Neural crest cell (in vitro differentiated cells): ENCODE measurements around the gene DLG1. TPM values are rescaled to one million over a fixed set of nuclear protein-coding genes. Genes with fewer than 3 reads are reported as not detected.

Source experiments
- DNase-seq: peaks from one replicate; pipeline ENCODE4 v3.0.0; 2021; ENCODE audit warnings: low read depth, mixed read lengths, low spot score
- H3K27ac Mint-ChIP-seq: one replicate; pipeline ENCODE4 v1.8.0; 2021; ENCODE audit warnings: mild to moderate bottlenecking, mixed read lengths; ENCODE audit not compliant: unreplicated experiment
- H3K27me3 Mint-ChIP-seq: 2 replicates; pipeline ENCODE4 v1.8.0; 2021; ENCODE audit warnings: low read depth, mild to moderate bottlenecking, mixed read lengths
- H3K36me3 Mint-ChIP-seq: 2 replicates; pipeline ENCODE4 v1.8.0; 2021; ENCODE audit warnings: low read depth, mild to moderate bottlenecking, mixed read lengths
- H3K4me1 Mint-ChIP-seq: 2 replicates; pipeline ENCODE4 v1.8.0; 2021; ENCODE audit warnings: mixed read lengths
- H3K4me3 Mint-ChIP-seq: one replicate; pipeline ENCODE4 v1.8.0; 2021; ENCODE audit warnings: mild to moderate bottlenecking, mixed read lengths
- H3K9me3 Mint-ChIP-seq: 2 replicates; pipeline ENCODE4 v1.8.0; 2021; ENCODE audit warnings: mixed read lengths
- CTCF ChIP-seq: fragments of 200-600 bp; sonication (generic); conservative IDR thresholded peaks from 2 replicates; pipeline ENCODE4 v1.5.0; 2021; ENCODE audit warnings: antibody characterized with exemption, mild to moderate bottlenecking
- total RNA-seq: library from RNA; stranded (reverse); gene quantifications from 2 replicates; pipeline ENCODE4 v1.2.1, GENCODE V29; 2021

Gene DLG1
- total RNA-seq, 1 donor from 2014 or later = 95.5 TPM

- Mint-ChIP-seq H3K27me3 (no peaks in the 10 kb centered on the region), H3K4me1 (peaks cover 2% of the 10 kb centered on the region), H3K36me3 (peaks cover 29% of the 10 kb centered on the region), H3K9me3 (peaks cover 4% of the 10 kb centered on the region), H3K4me3 (no peak overlapping the region), H3K27ac (no peak overlapping the region)
- DNase-seq = no peak
- TF ChIP-seq CTCF = no peak
Measured at GRCh38 chr3:197286678-197287077, 11.7 kb downstream of the DLG1 start.

DNA sequence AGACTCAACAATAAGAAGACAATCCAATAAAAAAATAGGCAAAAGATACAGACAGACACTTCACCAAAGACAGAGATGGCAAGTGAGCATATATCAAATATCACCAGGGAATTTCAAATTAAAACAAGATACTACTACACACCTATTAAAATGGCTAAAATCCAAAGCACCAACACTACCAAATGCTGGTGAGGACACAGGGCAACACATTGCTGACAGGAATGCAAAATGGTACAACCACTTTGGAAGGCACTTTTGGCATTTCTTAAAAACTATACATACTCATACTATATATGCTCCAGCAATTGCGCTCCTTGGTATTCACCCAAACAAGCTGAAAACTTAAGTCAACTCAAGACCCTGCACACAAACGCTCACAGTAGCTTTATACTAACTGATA, 12.9 kb downstream of the DLG1 start:
- Mint-ChIP-seq H3K36me3 (peaks cover 32% of the 10 kb centered on the region), H3K4me3 (no peak overlapping the region), H3K27me3 (no peaks in the 10 kb centered on the region), H3K4me1 (no peaks in the 10 kb centered on the region), H3K27ac (no peak overlapping the region), H3K9me3 (peaks cover 4% of the 10 kb centered on the region)
- DNase-seq = no peak
- TF ChIP-seq CTCF = no peak

DNA sequence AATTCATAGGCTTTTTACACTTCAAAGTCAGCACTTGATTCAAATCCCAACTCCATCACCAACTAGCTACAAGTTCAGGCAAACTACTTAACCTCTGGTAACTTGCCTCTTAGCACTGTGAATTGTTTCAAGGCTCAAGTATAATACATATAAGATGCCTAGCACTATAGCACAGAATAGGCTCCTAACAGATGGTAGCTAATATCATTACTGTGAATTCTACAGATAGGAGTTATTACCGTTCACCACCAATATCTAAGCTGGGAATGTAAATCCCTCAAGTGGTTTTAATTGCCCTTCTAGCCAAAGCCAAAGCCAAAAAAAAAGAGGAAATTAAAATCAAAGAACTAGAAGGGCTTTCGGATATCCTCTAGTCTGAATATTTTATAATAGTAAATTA, 15.4 kb downstream of the DLG1 start:
- Mint-ChIP-seq H3K4me1 (peaks cover 3% of the 10 kb centered on the region), H3K4me3 (no peak overlapping the region), H3K9me3 (peaks cover 4% of the 10 kb centered on the region), H3K27ac (no peak overlapping the region), H3K27me3 (no peaks in the 10 kb centered on the region), H3K36me3 (peaks cover 38% of the 10 kb centered on the region)
- no peak for TF ChIP-seq CTCF
- no peak for DNase-seq

- Mint-ChIP-seq H3K4me3 (no peak overlapping the region), H3K4me1 (peaks cover 3% of the 10 kb centered on the region), H3K36me3 (peaks cover 32% of the 10 kb centered on the region), H3K9me3 (peaks cover 4% of the 10 kb centered on the region), H3K27ac (no peak overlapping the region), H3K27me3 (no peaks in the 10 kb centered on the region)
- DNase-seq = no peak
- TF ChIP-seq CTCF = no peak
Measured at GRCh38 chr3:197281849-197282248, 16.6 kb downstream of the DLG1 start.

DNA sequence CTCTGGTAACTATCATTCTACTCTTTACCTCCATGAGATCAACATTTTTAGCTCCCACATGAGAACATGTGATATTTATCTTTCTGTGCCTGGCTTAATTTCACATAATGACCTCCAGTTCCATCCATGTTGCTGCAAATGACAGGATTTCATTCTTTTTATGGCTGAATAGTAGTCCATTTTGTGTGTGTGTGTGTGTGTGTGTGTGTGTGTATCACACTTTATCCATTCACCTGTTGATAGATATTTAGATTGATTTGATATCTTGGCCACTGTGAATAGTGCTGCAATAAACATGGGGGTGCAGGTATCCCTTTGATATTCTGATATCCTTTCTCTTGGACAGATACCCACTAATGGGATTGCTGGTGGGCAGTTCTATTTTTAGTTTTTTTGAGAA, 18.3 kb downstream of the DLG1 start:
- H3K36me3 Mint-ChIP-seq = peaks cover 21% of the 10 kb centered on the region
- no peak overlapping the region for H3K4me3 Mint-ChIP-seq
- no peak for TF ChIP-seq CTCF
- no peaks in the 10 kb centered on the region for H3K27me3 Mint-ChIP-seq
- H3K4me1 Mint-ChIP-seq = peaks cover 3% of the 10 kb centered on the region
- no peak for DNase-seq
- no peak overlapping the region for H3K27ac Mint-ChIP-seq
- no peaks in the 10 kb centered on the region for H3K9me3 Mint-ChIP-seq

DNA sequence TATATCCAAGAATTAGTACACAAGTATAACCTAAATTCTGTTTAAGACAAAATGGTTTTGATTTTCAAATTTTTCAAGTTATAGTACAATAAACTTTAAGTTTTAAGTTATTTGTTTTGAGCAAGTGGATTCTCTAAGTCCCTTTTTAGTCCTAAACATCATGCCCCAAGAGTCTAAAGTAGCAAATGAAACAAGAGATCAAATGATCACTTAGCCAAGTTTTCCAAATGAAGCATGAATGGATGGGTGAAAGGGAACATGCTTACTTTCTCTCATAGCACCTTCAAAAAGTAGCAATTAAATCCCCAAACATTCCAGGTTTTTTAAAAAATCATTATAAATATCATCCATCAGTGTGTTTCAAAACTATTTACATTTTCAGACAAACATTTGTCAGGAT, 19.5 kb downstream of the DLG1 start:
- peaks cover 28% of the 10 kb centered on the region for H3K36me3 Mint-ChIP-seq
- H3K4me1 Mint-ChIP-seq = peaks cover 7% of the 10 kb centered on the region
- no peak for DNase-seq
- no peak overlapping the region for H3K27ac Mint-ChIP-seq
- no peak overlapping the region for H3K4me3 Mint-ChIP-seq
- no peaks in the 10 kb centered on the region for H3K9me3 Mint-ChIP-seq
- TF ChIP-seq CTCF = no peak
- H3K27me3 Mint-ChIP-seq = no peaks in the 10 kb centered on the region
